COLO668 (cell line): ENCODE measurements around the gene AGO4.

Source experiments
- DNase-seq: peaks from one replicate; lab custom pipeline; 2025; ENCODE audit not compliant: unreplicated experiment; lab: John Stamatoyannopoulos, UW

Gene AGO4

DNA sequence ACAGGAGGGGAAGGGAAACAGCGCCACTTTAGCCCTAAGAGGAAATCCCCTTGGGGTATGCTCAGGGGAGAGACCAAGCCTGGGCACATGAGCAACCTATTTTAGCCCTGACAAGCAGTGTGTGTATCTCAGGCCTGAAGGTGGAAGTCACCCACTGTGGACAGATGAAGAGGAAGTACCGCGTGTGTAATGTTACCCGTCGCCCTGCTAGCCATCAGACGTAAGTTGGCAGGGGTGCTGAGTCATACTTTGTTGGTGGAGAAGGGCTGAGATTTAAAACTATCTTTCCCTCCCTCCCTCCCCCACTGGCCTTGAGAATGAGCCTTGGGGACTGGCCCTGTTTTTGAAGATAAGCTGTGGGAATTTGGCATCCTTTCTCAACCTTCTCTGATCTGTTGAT is 86.4 kb downstream of the AGO4 start:
- DNase-seq = no peak

DNA sequence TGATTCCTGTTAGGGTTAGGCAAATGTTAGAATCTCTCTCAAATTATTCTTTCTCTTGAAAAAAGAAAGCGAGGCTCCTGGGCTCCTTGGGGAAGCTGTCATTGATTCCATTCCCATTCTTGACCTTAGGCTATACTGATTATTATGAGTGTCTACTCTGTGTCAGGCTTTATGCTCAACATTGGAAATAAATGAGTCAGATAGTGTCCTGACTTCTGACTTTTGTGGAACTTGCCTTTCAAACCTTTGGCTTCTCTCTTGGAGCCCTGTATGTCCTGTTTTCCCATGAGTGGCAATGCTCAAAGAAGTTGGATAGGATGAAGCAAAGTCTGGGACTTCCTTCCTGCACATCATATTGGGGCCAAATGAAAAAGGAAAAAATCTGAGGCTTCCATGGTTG is 86.8 kb downstream of the AGO4 start:
- no peak for DNase-seq

GRCh38 chr1:35899941-35900340 is 92.1 kb downstream of the AGO4 start:
- no peak for DNase-seq

GRCh38 chr1:35901235-35901634 is 93.4 kb downstream of the AGO4 start:
- DNase-seq = no peak

GRCh38 chr1:35902671-35903070 is 94.9 kb downstream of the AGO4 start:
- DNase-seq = no peak
